ENCODE data around the gene ZFPM1. TPM values are rescaled to one million over a fixed set of nuclear protein-coding genes. Genes with fewer than 3 reads are reported as not detected.

The ZFPM1 gene
- total and polyA plus RNA-seq, 2 experiments from 2014 or later, result 0.53 to 2.2 TPM

GRCh38 chr16:88466949-88467348, 13.9 kb downstream of the ZFPM1 start (continued):
- TF ChIP-seq ZNF462 (CRISPR knock-in tag; IDR thresholded peaks at IDR 0.05), result no peak
- no peak for TF ChIP-seq NANOG (IDR thresholded peaks at IDR 0.05; ENCODE audit: borderline replicate concordance)

- Mint-ChIP-seq H3K4me3 (no peak overlapping the region), H3K4me1 (peaks cover 5% of the 10 kb centered on the region; the same call in 2 of the 3 replicates), H3K9me3 (no peaks in the 10 kb centered on the region), H3K36me3 (ENCODE audit: low read depth) (no peaks in the 10 kb centered on the region), H3K27ac (no peak overlapping the region), H3K27me3 (ENCODE audit: insufficient read depth, low read depth, poor library complexity) (peaks cover 10% of the 10 kb centered on the region)
- Histone ChIP-seq H3K79me2 (replicated peaks; ENCODE audit: insufficient read depth) (no peaks in the 10 kb centered on the region), H3K27ac (ENCODE audit: low read depth) (no peak overlapping the region), H3K36me3 (ENCODE audit: insufficient read depth) (no peaks in the 10 kb centered on the region), H4K20me1 (replicated peaks; ENCODE audit: insufficient read depth) (no peaks in the 10 kb centered on the region), H2AFZ (no peak overlapping the region), H3K9me2 (ENCODE audit: insufficient read depth) (no peaks in the 10 kb centered on the region), H3K4me2 (no peak overlapping the region), H3F3A (replicated peaks; ENCODE audit: low read depth) (no peaks in the 10 kb centered on the region), H3K4me1 (ENCODE audit: insufficient read depth) (peaks cover 9% of the 10 kb centered on the region; the same call in 1 of the 2 replicates), H3K27me3 (ENCODE audit: insufficient read depth) (no peaks in the 10 kb centered on the region), H3K4me3 (no peak overlapping the region)
- DNase-seq (ENCODE audit: low spot score) (no peak), ATAC-seq (no peak)
- TF ChIP-seq EZH2phosphoT487 (IDR thresholded peaks at IDR 0.05; ENCODE audit: unreplicated experiment) (no peak), EZH2 (IDR thresholded peaks at IDR 0.05; ENCODE audit: low read depth, unreplicated experiment) (no peak), CREB1 (CRISPR knock-in tag; IDR thresholded peaks at IDR 0.05; ENCODE audit: low read depth) (no peak), ZNF331 (CRISPR knock-in tag; IDR thresholded peaks at IDR 0.05; ENCODE audit: low read depth) (no peak), JUNB (IDR thresholded peaks at IDR 0.05; ENCODE audit: unreplicated experiment) (no peak), STAT1 (IDR thresholded peaks at IDR 0.05; ENCODE audit: unreplicated experiment) (no peak), NANOG (IDR thresholded peaks at IDR 0.05; ENCODE audit: borderline replicate concordance) (no peak), ZNF114 (CRISPR knock-in tag; IDR thresholded peaks at IDR 0.05) (no peak), ZNF462 (CRISPR knock-in tag; IDR thresholded peaks at IDR 0.05) (no peak)
These were observed 14.5 kb downstream of the ZFPM1 start for GRCh38 chr16:88467541-88467944.

Data from GM23338 (cell line).